Astrocyte (in vitro differentiated cells and primary cell): ENCODE data around the gene PIM3. TPM values are rescaled to one million over a fixed set of nuclear protein-coding genes. Genes with fewer than 3 reads are reported as not detected.

Experiments used
- DNase-seq: peaks from one replicate; pipeline ENCODE4 v3.0.0-alpha.2; 2010; ENCODE audit warnings: low read depth
- FAIRE-seq: peaks from 2 replicates; lab custom pipeline; 2011; peaks lifted over from hg19 to GRCh38; lab: Jason Lieb, UNC
- H2AFZ ChIP-seq: 2 replicates; pipeline ENCODE4 v1.6.0; 2012; ENCODE audit warnings: low read depth, low read length, inconsistent platforms
- H3K27ac ChIP-seq: 2 replicates; pipeline ENCODE4 v1.5.1; 2011; ENCODE audit warnings: low read depth, low read length, inconsistent platforms
- H3K27me3 ChIP-seq: 2 replicates; pipeline ENCODE4 v1.6.0; 2011; ENCODE audit warnings: low read length, inconsistent platforms; ENCODE audit not compliant: insufficient read depth
- H3K36me3 ChIP-seq: 2 replicates; pipeline ENCODE4 v1.5.1; 2011; ENCODE audit warnings: low read length, inconsistent platforms; ENCODE audit not compliant: insufficient read depth
- H3K4me1 ChIP-seq: 2 replicates; pipeline ENCODE4 v1.5.1; 2011; ENCODE audit warnings: low read length, inconsistent platforms; ENCODE audit not compliant: insufficient read depth
- H3K4me2 ChIP-seq: 2 replicates; pipeline ENCODE4 v1.6.0; 2012; ENCODE audit warnings: low read length, inconsistent platforms
- H3K4me3 ChIP-seq: 2 replicates; pipeline ENCODE4 v1.5.1; 2011; ENCODE audit warnings: low read depth, mild to moderate bottlenecking, low read length, inconsistent platforms; ENCODE audit not compliant: insufficient read depth
- H3K79me2 ChIP-seq: 2 replicates; pipeline ENCODE4 v1.6.0; 2012; ENCODE audit warnings: mild to moderate bottlenecking, low read length, inconsistent platforms; ENCODE audit not compliant: insufficient read depth
- H3K9ac ChIP-seq: 2 replicates; pipeline ENCODE4 v1.6.0; 2012; ENCODE audit warnings: mild to moderate bottlenecking, low read length, inconsistent platforms
- H3K9me3 ChIP-seq: 2 replicates; pipeline ENCODE4 v1.5.1; 2012; ENCODE audit warnings: low read depth, mild to moderate bottlenecking, low read length, inconsistent platforms; ENCODE audit not compliant: insufficient read depth
- H4K20me1 ChIP-seq: 2 replicates; pipeline ENCODE4 v1.6.0; 2012; ENCODE audit warnings: low read length, inconsistent platforms; ENCODE audit not compliant: insufficient read depth
- H3K27ac Mint-ChIP-seq: one replicate; pipeline ENCODE4 v1.8.0; 2021; ENCODE audit warnings: mild to moderate bottlenecking, mixed read lengths; ENCODE audit not compliant: unreplicated experiment
- H3K27me3 Mint-ChIP-seq: one replicate; pipeline ENCODE4 v1.8.0; 2021; ENCODE audit warnings: low read depth, mixed read lengths; ENCODE audit not compliant: unreplicated experiment
- H3K36me3 Mint-ChIP-seq: one replicate; pipeline ENCODE4 v1.8.0; 2021; ENCODE audit warnings: low read depth, mixed read lengths; ENCODE audit not compliant: unreplicated experiment
- H3K4me1 Mint-ChIP-seq: one replicate; pipeline ENCODE4 v1.8.0; 2021; ENCODE audit warnings: low read depth, mixed read lengths; ENCODE audit not compliant: unreplicated experiment
- H3K4me3 Mint-ChIP-seq: one replicate; pipeline ENCODE4 v1.8.0; 2021; ENCODE audit warnings: mild to moderate bottlenecking, moderate library complexity, mixed read lengths; ENCODE audit not compliant: unreplicated experiment
- H3K9me3 Mint-ChIP-seq: one replicate; pipeline ENCODE4 v1.8.0; 2021; ENCODE audit warnings: mild to moderate bottlenecking, mixed read lengths; ENCODE audit not compliant: unreplicated experiment
- CTCF ChIP-seq: IDR thresholded peaks from 2 replicates; pipeline ENCODE4 v1.5.1; 2011; ENCODE audit warnings: low read depth, mild to moderate bottlenecking, inconsistent platforms, low read length, moderate library complexity; ENCODE audit not compliant: insufficient read depth
- EZH2 ChIP-seq: IDR thresholded peaks from 2 replicates; pipeline ENCODE4 v1.6.1; 2012; ENCODE audit warnings: mild to moderate bottlenecking, low read length, inconsistent platforms; ENCODE audit not compliant: insufficient read depth
- total RNA-seq: library from RNA; stranded (reverse); gene quantifications from 2 replicates; pipeline ENCODE4 v1.2.1, GENCODE V29; 2021

The PIM3 gene
- total RNA-seq, 1 donor from 2014 or later, result 15.5 TPM

DNA sequence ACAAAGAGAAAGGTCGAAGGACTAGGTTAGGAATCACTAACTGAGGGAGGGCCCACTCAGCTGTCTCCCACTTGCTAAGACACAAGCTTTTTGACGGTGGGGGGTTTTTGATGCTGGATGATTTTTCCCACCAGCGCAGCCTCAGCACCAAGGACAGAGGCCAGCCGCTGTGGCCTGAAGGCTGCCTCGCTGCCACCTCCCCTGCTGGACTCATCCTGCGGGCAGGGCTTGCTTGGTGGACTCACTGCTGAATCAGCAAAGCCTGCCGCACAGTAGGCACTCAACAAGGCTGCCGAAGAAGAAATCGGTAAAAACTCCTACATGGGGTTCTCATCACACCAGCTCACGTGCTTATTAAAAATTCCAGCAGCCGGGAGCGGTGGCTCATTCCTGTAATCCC, 45.0 kb upstream of the PIM3 start:
- no peak overlapping the region for H3K27ac Mint-ChIP-seq
- no peaks in the 10 kb centered on the region for H3K9me3 Mint-ChIP-seq
- no peaks in the 10 kb centered on the region for H3K9me3 ChIP-seq
- peaks cover 34% of the 10 kb centered on the region for H4K20me1 ChIP-seq
- no peak overlapping the region for H3K4me2 ChIP-seq
- H3K4me1 Mint-ChIP-seq, result peaks cover 1% of the 10 kb centered on the region
- H3K4me1 ChIP-seq, result peaks cover 8% of the 10 kb centered on the region
- H3K36me3 ChIP-seq, result peaks cover 6% of the 10 kb centered on the region
- TF ChIP-seq CTCF, result no peak
- no peak for TF ChIP-seq EZH2
- no peak overlapping the region for H2AFZ ChIP-seq
- H3K27ac ChIP-seq, result no peak overlapping the region
- H3K79me2 ChIP-seq, result peaks cover 20% of the 10 kb centered on the region
- H3K36me3 Mint-ChIP-seq, result peaks cover 9% of the 10 kb centered on the region
- no peak overlapping the region for H3K4me3 ChIP-seq
- no peak overlapping the region for H3K9ac ChIP-seq
- FAIRE-seq (no peak), DNase-seq (no peak)
- H3K4me3 Mint-ChIP-seq, result no peak overlapping the region
- no peaks in the 10 kb centered on the region for H3K27me3 ChIP-seq
- H3K27me3 Mint-ChIP-seq, result no peaks in the 10 kb centered on the region

- Mint-ChIP-seq H3K27me3 (no peaks in the 10 kb centered on the region), H3K9me3 (no peaks in the 10 kb centered on the region), H3K4me3 (peak overlapping the region; percentile 88), H3K27ac (no peak overlapping the region), H3K36me3 (peaks cover 11% of the 10 kb centered on the region), H3K4me1 (peaks cover 1% of the 10 kb centered on the region)
- no peak for DNase-seq
- Histone ChIP-seq H3K4me3 (no peak overlapping the region), H3K27ac (no peak overlapping the region), H3K4me2 (peak overlapping the region; percentile 86), H3K36me3 (peaks cover 6% of the 10 kb centered on the region), H2AFZ (no peak overlapping the region), H3K9me3 (no peaks in the 10 kb centered on the region), H3K4me1 (peaks cover 8% of the 10 kb centered on the region), H3K79me2 (peaks cover 20% of the 10 kb centered on the region), H3K27me3 (no peaks in the 10 kb centered on the region), H3K9ac (no peak overlapping the region), H4K20me1 (peaks cover 34% of the 10 kb centered on the region)
- FAIRE-seq, result no peak
- TF ChIP-seq EZH2 (no peak), CTCF (no peak)
These were observed 43.7 kb upstream of the PIM3 start for GRCh38 chr22:49916831-49917230.

GRCh38 chr22:49917974-49918910, 42.3 kb upstream of the PIM3 start, which contains the start of the genes ALG12 and CRELD2:
Gene ALG12 (minus strand): TSS chr22:49918438. CDS start chr22:49913765, 4,673 bp downstream.
Gene CRELD2 (plus strand): TSS chr22:49918634. CDS start chr22:49918770, 136 bp downstream.
- peaks cover 8% of the 10 kb centered on the region for H3K4me1 ChIP-seq
- peaks cover 20% of the 10 kb centered on the region for H3K79me2 ChIP-seq
- FAIRE-seq (no peak), DNase-seq (peak; percentile 90)
- peaks cover 2% of the 10 kb centered on the region for H3K36me3 ChIP-seq
- no peaks in the 10 kb centered on the region for H3K9me3 ChIP-seq
- H4K20me1 ChIP-seq, result peaks cover 34% of the 10 kb centered on the region
- H3K4me3 ChIP-seq, result peak within 1 kb of the TSS; percentile 69
- H3K27me3 Mint-ChIP-seq, result no peaks in the 10 kb centered on the region
- peak within 1 kb of the TSS; percentile 94 for H3K9ac ChIP-seq
- H3K27me3 ChIP-seq, result no peaks in the 10 kb centered on the region
- peak within 1 kb of the TSS; percentile 84 for H3K27ac ChIP-seq
- peak within 1 kb of the TSS; percentile 88 for H3K4me3 Mint-ChIP-seq
- H3K36me3 Mint-ChIP-seq, result peaks cover 9% of the 10 kb centered on the region
- H3K27ac Mint-ChIP-seq, result no peak within 1 kb of the TSS
- TF ChIP-seq CTCF (no peak), EZH2 (no peak)
- no peaks in the 10 kb centered on the region for H3K9me3 Mint-ChIP-seq
- peak within 1 kb of the TSS; percentile 77 for H2AFZ ChIP-seq
- peak within 1 kb of the TSS; percentile 94 for H3K4me2 ChIP-seq
- H3K4me1 Mint-ChIP-seq, result peaks cover 1% of the 10 kb centered on the region
